Upper lobe of left lung (tissue), 6 donors: ENCODE results near the gene CASP10. TPM values are rescaled to one million over a fixed set of nuclear protein-coding genes. Genes with fewer than 3 reads are reported as not detected.

Source experiments
- ATAC-seq, 2 donors: fragments of 200-7000 bp; cut with Tn5 transposase; one replicate each; pipeline ENCODE4 v1.9.1; 2022; ENCODE audit warnings: mild to moderate bottlenecking in 2 of 2, moderate library complexity in 2 of 2; ENCODE audit not compliant: low FRiP score in 2 of 2
- DNase-seq, 2 donors: peaks; one replicate each; pipeline ENCODE4 v3.0.0-alpha.2; 2019 to 2020
- H3K27ac ChIP-seq, 4 donors: fragments of 200-600 bp; sonication (generic); one replicate each; pipeline ENCODE4 v1.5.1; 2016 to 2019
- H3K27me3 ChIP-seq, 4 donors: fragments of 200-600 bp; sonication (generic); one replicate each; pipeline ENCODE4 v1.5.1; 2017 to 2019
- H3K36me3 ChIP-seq, 4 donors: fragments of 200-600 bp; sonication (generic); one replicate each; pipeline ENCODE4 v1.5.1; 2016 to 2019
- H3K4me1 ChIP-seq, 4 donors: fragments of 200-600 bp; sonication (generic); one replicate each; pipeline ENCODE4 v1.5.1; 2018 to 2019
- H3K4me3 ChIP-seq, 4 donors: fragments of 200-600 bp; sonication (generic); one replicate each; pipeline ENCODE4 v1.5.1; 2017 to 2019; ENCODE audit warnings: mild to moderate bottlenecking in 2 of 4, moderate library complexity in 1 of 4
- H3K9me3 ChIP-seq, 4 donors: fragments of 200-600 bp; sonication (generic); one replicate each; pipeline ENCODE4 v1.5.1; 2018 to 2019
- EP300 ChIP-seq, 4 donors: sonication (generic); formaldehyde crosslinking; IDR thresholded peaks; one replicate each; pipeline ENCODE4 v1.5.1; 2017; ENCODE audit warnings: antibody characterized with exemption in 4 of 4, control low read depth in 2 of 4
- POLR2A ChIP-seq, 4 donors: fragments of 450-650 bp; IDR thresholded peaks; one replicate each; pipeline ENCODE4 v1.5.1; 2016 to 2017; ENCODE audit warnings: antibody characterized with exemption in 4 of 4, mild to moderate bottlenecking in 2 of 4
- POLR2AphosphoS5 ChIP-seq, 2 donors: sonication (generic); formaldehyde crosslinking; IDR thresholded peaks; one replicate each; pipeline ENCODE4 v1.5.1; 2017; ENCODE audit warnings: antibody characterized with exemption in 2 of 2
- WGBS, 2 donors: methylation state at CpG; one replicate each; pipeline ENCODE4 v1.1.5; 2017 to 2018; 5-methylcytosine and 5-hydroxymethylcytosine counted together
- total RNA-seq, 6 donors: library from RNA; depleted of rRNA in 4 of 6; stranded (reverse); fragments of >200 nt in 4 of 6; gene quantifications; one replicate each; pipeline versions ENCODE4 v1.1.0 to v1.2.1, GENCODE V29; 2016 to 2021
- TF ChIP-seq, protein P1 (sequence below), 6 experiments: fragments of 450-650 bp in 4 of 6; fragments of 200-600 bp in 2 of 6; sonication (generic) in 2 of 6; IDR thresholded peaks; one replicate each; pipeline ENCODE4 v1.5.1; 2016 to 2019; ENCODE audit warnings: antibody characterized with exemption in 6 of 6
- donor health status: DM: no; HTN: no; CAD: no; lungs with moderate emphysema.
- donor health status: DM: no; HTN: yes; CAD: no; lungs with severe emphysema.

CASP10 gene
- total RNA-seq, 6 donors from 2014 or later, result 21.1 to 67.1 (median 29.9) TPM

DNA sequence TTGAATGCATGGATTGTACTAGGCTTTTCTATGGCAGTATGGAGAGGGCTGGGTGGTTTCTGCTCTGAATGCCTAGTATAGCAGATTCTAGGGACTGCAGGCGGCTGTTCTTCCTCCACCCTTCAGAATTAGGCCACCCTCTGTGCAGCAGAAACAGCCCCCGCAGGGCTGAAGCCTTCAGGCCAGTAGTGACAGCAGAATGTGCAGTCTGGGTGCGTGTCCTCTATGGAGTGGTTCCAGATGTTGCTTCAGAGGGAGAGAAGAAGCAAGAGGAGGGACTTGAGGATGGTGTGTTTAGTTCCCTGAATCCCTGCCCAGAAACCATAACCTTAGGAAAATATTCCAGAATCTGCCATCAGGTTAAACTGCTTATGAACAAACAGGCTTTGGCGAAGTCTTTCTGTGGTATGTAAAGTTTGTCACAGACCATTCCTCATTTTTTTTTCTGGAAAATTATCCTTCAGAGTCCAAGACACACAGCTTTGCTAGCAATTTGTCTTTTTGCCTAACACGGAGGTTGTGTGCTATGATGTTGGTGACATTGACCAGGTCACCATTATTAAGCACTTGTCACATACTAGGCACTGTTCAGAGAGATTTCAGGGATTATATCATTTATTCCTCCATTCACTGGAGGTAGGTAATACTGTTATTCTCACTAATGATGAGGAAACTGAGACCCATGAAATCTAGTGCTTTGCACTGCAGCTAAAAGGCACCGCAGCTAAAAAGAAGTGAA is 21.1 kb downstream of the CASP10 start:
- ATAC-seq (peak; percentile 43 to 64), DNase-seq (no peak)
- Histone ChIP-seq H3K9me3 (no peaks in the 10 kb centered on the region), H3K27me3 (no peaks in the 10 kb centered on the region), H3K4me1 (no peaks in the 10 kb centered on the region), H3K4me3 (no peak overlapping the region), H3K27ac (peak overlapping the region in 2 of 4 donors; percentile 18 to 59), H3K36me3 (peaks cover 2 to 51% (median 8%) of the 10 kb centered on the region in 4 donors)
- WGBS, 2 donors, result 89 to 91% methylated on average over 6 of the region's 6 CpGs
- TF ChIP-seq EP300 (IDR thresholded peaks at IDR 0.05) (no peak), POLR2AphosphoS5 (IDR thresholded peaks at IDR 0.05) (no peak)

DNA sequence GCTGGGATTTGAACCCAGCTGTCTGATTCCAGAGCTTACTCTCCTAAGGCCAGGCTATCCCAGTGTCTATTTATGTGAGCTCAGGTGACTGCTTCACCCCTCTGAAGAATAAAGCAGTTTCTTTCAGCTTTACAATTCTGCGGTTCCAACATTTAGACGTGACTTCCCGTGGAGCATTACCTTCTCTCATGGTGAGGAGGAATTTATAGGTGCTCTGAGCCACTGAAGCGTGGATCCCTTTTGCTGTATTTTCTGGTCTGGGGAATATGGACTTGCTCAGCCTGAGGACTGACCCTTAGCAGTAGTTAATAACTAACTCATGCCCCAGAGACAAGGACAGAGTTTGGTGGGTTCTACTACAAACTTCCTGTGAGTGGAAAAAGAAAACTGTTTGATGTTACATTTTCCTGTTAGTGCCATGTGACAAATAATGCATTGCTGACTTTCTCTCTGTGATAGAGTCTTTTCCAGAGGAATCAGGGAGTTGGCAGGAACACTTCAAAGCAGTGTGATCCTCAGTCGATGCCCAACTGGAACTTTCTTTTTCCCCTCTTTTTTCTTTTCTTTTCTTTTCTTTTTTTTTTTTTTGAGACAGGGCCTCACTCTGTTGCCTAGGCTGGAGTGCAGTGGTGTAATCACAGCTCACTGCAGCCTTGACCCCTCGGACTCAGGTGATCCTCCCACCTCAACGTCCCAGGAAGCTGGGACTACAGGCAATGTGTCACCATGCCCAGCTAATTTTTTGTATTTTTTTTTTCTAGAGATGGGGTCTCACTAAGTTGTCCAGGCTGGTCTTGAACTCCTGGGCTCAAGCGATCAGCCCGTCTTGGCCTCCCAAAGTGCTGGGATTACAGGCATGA is 21.9 kb downstream of the CASP10 start:
- Histone ChIP-seq H3K9me3 (no peaks in the 10 kb centered on the region), H3K27ac (peak overlapping the region in 2 of 4 donors; percentile 18 to 59), H3K36me3 (peaks cover 5 to 52% (median 10%) of the 10 kb centered on the region in 4 donors), H3K4me1 (peaks cover 0 to 3% (median 0%) of the 10 kb centered on the region in 4 donors), H3K4me3 (no peak overlapping the region), H3K27me3 (no peaks in the 10 kb centered on the region)
- 80% methylated on average over 9 of the region's 9 CpGs for WGBS, 2 donors
- no peak for ATAC-seq
- TF ChIP-seq EP300 (IDR thresholded peaks at IDR 0.05) (no peak), POLR2A (IDR thresholded peaks at IDR 0.05) (no peak), POLR2AphosphoS5 (IDR thresholded peaks at IDR 0.05) (no peak)
- TF ChIP-seq, protein P1, sequence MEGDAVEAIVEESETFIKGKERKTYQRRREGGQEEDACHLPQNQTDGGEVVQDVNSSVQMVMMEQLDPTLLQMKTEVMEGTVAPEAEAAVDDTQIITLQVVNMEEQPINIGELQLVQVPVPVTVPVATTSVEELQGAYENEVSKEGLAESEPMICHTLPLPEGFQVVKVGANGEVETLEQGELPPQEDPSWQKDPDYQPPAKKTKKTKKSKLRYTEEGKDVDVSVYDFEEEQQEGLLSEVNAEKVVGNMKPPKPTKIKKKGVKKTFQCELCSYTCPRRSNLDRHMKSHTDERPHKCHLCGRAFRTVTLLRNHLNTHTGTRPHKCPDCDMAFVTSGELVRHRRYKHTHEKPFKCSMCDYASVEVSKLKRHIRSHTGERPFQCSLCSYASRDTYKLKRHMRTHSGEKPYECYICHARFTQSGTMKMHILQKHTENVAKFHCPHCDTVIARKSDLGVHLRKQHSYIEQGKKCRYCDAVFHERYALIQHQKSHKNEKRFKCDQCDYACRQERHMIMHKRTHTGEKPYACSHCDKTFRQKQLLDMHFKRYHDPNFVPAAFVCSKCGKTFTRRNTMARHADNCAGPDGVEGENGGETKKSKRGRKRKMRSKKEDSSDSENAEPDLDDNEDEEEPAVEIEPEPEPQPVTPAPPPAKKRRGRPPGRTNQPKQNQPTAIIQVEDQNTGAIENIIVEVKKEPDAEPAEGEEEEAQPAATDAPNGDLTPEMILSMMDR (IDR thresholded peaks at IDR 0.05), result no peak
- no peak for DNase-seq

DNA sequence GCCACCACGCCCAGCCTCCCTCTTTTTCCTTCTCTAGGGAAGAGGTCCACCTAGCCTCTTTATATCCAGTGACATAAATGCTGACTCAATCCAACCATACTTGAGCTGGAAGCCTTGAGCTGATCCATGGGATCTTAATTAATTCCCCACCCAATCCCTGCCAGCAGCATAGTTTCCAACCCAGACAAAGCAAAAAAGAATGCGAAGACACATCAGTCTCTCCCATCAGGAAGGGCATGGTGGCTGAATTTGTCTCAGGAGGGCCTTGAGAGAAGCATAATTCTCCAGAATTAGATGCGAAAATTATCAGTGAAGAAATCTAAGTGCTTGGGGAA is 22.5 kb downstream of the CASP10 start:
- DNase-seq, result no peak
- Histone ChIP-seq H3K27me3 (no peaks in the 10 kb centered on the region), H3K4me3 (no peak overlapping the region), H3K27ac (no peak overlapping the region), H3K4me1 (peaks cover 0 to 4% (median 0%) of the 10 kb centered on the region in 4 donors), H3K9me3 (no peaks in the 10 kb centered on the region), H3K36me3 (peaks cover 5 to 52% (median 8%) of the 10 kb centered on the region in 4 donors)
- 94 to 98% methylated on average over 3 of the region's 3 CpGs for WGBS, 2 donors
- peak in 1 of 2 donors; percentile 55 for ATAC-seq
- TF ChIP-seq POLR2AphosphoS5 (IDR thresholded peaks at IDR 0.05) (no peak), POLR2A (IDR thresholded peaks at IDR 0.05) (no peak), EP300 (IDR thresholded peaks at IDR 0.05) (no peak)
- TF ChIP-seq, protein P1 (IDR thresholded peaks at IDR 0.05), result no peak

DNA sequence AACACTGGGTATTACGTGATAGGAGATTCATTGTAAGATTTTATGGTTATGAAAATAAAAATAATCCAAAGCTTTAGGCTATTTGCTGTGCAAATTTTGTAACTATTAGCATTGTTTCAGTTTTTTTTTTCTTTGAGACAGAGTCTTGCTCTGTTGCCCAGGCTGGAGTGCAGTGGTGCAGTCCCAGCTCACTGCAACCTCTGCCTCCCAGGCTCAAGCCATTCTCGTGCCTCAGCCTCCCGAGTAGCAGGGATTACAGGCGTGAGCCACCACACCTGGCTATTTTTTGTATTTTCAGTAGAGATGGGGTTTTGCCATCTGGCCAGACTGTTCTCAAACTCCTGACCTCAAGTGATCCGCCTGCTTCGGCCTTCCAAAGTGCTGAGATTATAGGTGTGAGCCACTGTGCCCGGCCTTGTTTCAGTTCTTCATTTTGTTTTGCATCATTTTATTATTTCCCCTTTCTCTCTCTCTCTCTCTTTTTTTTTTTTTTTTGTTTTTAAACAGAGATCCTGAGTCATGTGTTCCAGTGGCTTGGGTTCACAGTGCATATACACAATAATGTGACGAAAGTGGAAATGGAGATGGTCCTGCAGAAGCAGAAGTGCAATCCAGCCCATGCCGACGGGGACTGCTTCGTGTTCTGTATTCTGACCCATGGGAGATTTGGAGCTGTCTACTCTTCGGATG is 25.8 kb downstream of the CASP10 start:
- Histone ChIP-seq H3K36me3 (peaks cover 5 to 42% (median 6%) of the 10 kb centered on the region in 4 donors), H3K27me3 (no peaks in the 10 kb centered on the region), H3K27ac (peak overlapping the region; percentile 45 to 78 (median 72)), H3K9me3 (no peaks in the 10 kb centered on the region), H3K4me3 (no peak overlapping the region), H3K4me1 (peaks cover 0 to 4% (median 2%) of the 10 kb centered on the region in 4 donors)
- 79 to 86% methylated on average over 12 of the region's 12 CpGs for WGBS, 2 donors
- DNase-seq, result peak in 1 of 2 donors; percentile 70
- peak in 1 of 4 donors; percentile 28 for TF ChIP-seq POLR2A (IDR thresholded peaks at IDR 0.05)
- no peak for TF ChIP-seq POLR2AphosphoS5 (IDR thresholded peaks at IDR 0.05)
- ATAC-seq, result peak; percentile 56 to 86

DNA sequence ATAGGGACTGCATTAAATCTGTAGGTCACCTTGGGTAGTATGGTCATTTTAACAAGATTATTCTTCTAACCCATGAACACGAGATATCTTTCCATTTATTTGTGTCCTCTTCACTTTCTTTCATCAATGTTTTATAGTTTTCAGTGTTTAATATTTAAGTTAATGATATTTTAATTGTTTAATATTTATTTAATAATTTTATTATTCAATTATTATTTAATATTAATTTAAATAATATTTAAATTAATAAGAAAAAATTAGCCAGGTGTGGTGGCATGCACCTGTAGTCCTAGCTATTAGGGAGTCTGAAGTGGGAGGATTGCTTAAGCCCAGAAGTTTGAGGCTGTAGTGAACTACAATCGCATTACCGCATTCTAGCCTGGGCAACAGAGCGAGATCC is 33.0 kb downstream of the CASP10 start:
- ATAC-seq (no peak), DNase-seq (no peak)
- peaks cover 0 to 29% (median 18%) of the 10 kb centered on the region in 4 donors for H3K36me3 ChIP-seq
- H3K9me3 ChIP-seq, result no peaks in the 10 kb centered on the region
- H3K27me3 ChIP-seq, result no peaks in the 10 kb centered on the region
- peaks cover 15 to 19% (median 19%) of the 10 kb centered on the region in 4 donors for H3K4me1 ChIP-seq
- TF ChIP-seq, protein P1 (IDR thresholded peaks at IDR 0.05), result no peak
- no peak for TF ChIP-seq EP300 (IDR thresholded peaks at IDR 0.05)
- no peak for TF ChIP-seq POLR2A (IDR thresholded peaks at IDR 0.05)
- no peak for TF ChIP-seq POLR2AphosphoS5 (IDR thresholded peaks at IDR 0.05)
- 93 to 95% methylated on average over 4 of the region's 4 CpGs for WGBS, 2 donors
- no peak overlapping the region for H3K27ac ChIP-seq
- no peak overlapping the region for H3K4me3 ChIP-seq
